SIG-M5 (cell line): ENCODE measurements around the gene OPRD1.
"Not testable (repeated sequence)": the region's sequence is repeated elsewhere in the genome, so short reads cannot be mapped to it uniquely, and the experiment has no call there.

ENCODE experiments used
- DNase-seq: peaks from one replicate; lab custom pipeline; 2025; lab: John Stamatoyannopoulos, UW

OPRD1 gene

DNA sequence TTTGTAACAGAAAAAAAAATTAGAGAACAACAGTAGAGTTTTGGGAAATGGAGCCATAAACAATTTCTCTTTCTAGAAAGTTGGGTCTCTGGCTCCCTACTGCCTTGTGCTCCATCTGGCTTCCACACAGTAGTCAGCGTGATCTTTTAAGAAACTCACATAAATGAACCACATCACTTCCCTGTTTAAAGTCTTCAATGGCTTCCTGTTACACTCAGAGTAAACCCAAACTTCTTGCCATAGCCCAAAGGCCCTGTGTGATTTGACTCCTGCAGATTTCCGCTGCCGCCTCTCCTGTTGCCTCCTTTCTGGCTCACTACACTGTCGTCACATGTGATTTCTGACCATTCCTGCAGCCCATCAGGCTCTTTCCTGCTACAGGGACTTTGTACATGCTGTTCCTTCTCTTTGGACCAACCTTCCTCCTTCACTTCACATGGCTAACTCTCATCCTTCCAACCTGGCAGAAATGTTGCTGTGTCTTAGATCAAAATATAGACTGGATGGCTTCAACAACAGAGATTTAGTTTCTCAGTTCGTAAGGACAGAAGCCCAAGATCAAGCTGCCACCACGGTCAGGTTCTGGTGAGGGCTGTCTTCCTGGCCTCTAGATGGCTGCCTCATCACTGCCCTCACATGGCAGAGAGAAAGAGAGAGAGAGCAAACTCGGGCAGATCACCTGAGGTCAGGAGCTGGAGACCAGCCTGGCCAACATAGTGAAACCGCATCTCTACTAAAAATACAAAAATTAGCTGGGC is 34.0 kb downstream of the OPRD1 start:
- DNase-seq, result no peak

DNA sequence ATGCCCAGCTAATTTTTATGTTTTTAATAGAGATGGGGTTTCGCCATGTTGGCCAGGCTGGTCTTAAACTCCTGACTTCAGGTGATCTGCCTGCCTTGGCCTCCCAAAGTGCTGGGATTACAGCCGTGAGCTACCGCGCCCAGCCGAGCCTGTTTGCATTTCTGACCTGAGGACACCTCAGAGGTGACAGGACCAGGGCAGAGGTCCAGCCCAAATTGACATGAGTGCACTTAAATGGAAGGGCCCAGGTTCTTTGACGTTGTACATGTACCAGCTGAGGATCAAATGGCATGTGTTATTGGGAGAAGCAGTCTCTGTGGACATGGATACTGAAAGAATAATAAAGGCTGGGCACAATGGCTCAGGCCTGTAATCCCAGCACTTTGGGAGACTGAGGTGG is 35.2 kb downstream of the OPRD1 start:
- DNase-seq, result not testable (repeated sequence)

DNA sequence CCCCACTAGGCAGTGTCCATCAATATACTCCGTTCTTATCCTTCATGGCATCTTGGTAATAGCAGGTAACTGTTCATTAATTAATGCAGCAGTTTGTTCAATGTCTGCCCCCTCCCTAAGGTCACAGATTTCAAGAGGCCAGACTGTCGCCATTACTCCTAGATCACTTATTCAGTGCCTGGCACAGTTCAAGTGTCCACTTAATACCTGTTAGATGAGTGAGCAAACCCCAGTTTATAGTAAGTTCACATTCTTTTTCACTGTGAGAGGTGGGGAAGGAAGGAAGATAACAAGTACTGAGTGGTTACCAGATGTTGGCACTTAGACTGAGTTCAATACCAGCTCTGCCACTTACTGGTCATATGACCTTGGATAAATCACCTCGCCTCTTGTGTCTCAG is 36.4 kb downstream of the OPRD1 start:
- DNase-seq, result no peak

DNA sequence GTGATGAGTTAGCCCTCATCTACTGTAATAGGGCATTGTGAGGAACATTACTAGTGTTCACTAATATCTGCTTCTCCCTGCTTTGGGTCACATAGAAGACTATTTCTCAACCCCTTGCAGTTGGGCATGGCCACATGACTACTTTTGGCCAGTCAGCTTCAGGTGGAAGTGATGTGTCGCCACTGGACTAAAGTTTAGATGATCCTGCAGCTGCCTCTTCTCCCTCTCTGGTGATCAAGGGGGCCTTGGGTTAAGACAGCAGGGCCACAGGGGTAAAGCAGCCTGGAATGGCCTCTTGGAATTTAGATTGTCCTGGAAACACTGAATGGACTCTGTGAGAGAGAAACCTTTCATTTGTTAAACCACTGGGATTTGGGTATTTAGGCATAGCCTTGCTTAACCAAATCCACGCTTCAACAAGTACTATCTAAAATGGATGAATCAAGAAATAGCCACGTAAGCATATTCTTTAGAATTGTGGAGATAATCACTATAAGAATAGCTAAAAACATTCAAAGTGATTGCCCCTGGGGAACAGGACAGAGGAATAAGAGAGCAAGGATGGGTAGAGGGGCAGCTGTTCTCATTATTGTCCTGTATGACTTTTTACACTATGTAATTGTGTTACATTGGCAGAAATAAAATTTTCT is 41.2 kb downstream of the OPRD1 start:
- DNase-seq, result no peak

DNA sequence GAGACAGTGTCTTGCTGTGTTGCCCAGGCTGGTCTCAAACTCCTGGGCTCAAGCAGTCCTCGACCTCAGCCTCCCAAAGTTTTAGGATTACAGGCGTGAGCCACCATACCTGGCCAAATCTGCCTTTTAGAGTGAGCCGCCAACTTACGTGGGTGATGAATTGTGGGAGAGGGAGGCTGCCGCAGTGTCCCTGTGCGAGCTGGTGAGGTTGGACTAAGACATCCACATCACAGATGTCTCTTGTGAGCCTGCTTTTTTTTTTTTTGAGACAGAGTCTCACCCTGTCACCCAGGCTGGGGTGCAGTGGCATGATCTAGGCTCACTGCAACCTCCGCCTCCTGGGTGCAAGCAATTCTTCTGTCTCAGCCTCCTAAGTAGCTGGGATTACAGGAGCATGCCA is 42.4 kb downstream of the OPRD1 start:
- DNase-seq, result not testable (repeated sequence)

DNA sequence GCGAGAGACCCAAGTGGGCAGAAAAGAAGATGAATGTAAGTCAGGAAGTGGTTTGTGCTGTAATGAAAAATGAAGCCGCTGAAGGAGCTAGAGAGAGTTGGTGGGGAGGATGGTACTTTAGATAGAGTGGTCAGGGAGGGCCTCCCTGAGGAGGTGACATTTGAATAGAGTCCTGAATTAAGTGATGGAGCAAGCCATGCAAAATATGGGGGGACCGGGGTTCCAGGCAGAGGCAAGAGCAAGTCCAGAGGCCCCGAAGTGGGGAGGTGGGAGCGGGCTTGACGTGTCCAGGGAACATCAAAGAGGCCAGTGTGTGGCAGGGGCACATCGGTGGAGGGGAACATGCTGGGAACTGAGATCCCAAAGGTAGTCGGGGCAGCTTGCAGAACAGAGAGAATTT is 43.1 kb downstream of the OPRD1 start:
- DNase-seq, result no peak

DNA sequence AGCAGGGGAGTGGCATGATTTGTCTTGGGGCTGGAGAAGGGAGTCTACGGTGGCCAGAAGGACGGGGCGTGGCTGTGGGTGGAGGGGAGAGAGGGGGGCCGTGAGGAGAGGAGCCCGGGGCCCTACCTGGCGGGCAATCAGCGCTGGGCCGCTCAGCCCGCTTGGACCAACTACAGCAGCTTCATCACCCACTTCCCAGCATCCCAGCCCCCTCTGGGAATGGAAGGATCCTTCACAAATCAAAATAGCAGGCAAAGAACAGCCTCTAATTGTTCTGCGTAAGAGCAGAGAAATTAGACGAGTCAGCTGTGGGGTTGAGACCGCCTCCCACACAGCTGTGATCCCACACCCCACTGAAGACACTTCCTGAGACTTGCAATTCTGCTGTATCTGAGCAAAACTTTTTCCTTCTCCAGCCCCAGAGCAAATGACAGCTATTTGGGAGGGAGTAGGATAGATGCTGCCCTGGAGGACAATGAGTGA is 43.5 kb downstream of the OPRD1 start:
- no peak for DNase-seq

DNA sequence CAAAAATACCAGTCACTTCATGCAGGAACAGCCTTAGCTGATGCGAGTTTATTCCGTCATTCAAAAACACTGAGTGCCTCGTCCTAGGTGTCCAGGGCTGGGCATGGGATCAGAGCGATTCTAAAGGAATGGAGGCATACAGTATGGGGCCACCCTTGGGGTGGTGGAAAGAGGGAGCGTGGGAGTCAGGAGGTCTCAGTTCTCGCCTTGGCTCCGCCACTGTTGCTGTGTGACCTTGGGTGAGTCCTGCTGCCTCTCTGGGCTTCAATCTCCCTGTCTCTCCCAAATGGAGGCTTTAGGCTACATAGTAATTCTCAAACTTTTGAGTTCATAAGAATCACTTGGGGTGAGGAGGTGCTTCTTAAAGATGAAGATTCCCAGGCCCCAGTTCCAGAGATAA is 44.0 kb downstream of the OPRD1 start:
- no peak for DNase-seq

DNA sequence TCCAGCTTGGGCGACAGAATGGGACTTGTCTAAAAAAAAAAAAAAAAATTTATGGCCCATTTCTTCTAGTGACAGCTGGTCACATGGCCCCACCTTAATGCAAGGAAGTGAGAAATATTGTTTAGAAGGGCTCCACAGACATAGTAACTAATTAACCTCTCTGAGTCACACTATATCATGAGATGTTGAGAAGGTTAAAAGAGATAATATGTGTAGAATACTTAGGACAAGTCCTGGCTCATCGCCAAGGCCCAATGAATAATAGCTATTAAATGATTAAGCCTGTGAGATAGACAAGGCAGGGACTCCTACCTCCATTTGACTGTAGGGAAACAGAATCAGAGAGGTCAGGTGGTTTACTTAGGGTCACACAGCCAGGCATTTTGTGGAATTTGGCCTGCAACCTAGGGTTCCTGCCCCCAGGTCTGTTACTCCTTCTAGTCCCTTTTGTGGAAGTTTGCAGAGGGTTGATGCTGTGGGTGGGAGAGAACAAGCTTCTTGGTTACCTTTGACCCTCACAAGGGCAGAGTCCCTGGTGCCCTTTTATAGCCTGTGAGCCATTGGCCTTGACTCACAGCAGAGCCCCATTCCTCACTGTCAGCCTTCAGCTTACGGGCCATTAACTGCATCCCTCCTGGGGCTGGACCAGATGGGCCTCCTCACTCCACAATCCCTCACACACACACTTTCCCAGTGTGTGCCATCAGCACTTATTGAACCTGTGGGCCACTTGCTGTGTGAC is 48.5 kb downstream of the OPRD1 start:
- DNase-seq, result no peak

DNA sequence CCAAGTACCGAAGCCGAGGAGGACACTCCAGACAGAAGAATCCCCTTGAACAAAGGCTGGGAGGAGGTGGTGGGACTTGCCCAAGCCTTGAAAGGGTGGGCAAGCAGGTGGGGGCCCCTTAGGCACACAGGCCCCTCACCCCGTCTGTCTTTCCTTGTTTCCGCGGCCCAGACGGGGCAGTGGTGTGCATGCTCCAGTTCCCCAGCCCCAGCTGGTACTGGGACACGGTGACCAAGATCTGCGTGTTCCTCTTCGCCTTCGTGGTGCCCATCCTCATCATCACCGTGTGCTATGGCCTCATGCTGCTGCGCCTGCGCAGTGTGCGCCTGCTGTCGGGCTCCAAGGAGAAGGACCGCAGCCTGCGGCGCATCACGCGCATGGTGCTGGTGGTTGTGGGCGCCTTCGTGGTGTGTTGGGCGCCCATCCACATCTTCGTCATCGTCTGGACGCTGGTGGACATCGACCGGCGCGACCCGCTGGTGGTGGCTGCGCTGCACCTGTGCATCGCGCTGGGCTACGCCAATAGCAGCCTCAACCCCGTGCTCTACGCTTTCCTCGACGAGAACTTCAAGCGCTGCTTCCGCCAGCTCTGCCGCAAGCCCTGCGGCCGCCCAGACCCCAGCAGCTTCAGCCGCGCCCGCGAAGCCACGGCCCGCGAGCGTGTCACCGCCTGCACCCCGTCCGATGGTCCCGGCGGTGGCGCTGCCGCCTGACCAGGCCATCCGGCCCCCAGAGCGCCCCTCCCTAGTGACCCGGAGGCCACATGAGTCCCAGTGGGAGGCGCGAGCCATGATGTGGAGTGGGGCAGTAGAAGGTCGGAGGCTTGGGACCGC is 50.8 kb downstream of the OPRD1 start:
- DNase-seq, result no peak

DNA sequence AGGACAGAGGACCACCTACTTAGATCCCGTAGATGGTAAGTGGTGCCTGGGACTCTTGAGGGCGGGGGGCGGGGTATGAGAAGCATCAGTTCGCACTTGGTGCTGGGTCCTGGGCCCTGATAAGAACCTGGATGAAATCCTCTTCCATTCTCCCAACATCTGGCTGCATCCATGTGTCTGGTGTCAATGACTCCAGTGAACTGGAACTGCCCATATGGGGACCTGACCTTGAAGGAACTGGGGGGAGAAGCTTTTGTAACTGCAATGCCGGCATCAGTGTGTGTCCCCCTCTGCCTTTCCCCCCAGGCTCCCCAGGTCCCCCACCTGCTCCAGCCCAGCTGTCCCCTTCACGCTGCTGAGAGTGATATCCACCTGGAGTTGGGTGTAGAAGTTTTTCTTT is 52.7 kb downstream of the OPRD1 start:
- DNase-seq, result no peak

DNA sequence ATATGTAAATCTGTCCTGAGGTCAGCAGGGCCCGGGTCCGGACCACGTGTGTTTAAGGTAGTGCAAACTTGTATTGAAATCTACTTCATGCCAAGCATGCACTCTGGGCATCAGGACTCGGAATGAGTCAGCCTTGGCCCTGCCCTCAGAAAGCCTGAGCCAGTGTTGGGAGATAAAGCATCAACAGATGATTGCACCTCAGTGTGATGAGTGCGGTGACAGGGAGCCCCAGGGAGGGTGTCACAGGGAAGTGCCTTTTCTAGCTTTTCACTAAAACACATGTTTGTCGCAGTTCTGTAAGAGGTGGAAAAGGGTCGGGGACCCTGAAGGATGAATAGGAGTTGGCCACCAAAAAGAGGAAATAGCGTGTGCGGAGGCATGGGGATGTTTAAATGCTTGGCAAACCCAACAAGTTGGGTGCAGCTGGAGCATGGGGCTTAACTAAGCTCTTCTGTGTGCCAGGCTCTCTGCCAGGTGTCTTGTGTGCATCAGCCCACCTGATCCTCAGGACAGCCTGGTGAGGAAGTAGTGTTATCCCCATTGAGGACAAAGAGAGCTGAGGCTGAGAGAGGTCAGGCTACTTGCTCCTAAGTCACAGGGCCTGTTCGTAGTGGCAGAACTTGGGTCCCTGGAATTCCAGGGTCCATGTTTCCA is 54.2 kb downstream of the OPRD1 start:
- DNase-seq, result no peak

DNA sequence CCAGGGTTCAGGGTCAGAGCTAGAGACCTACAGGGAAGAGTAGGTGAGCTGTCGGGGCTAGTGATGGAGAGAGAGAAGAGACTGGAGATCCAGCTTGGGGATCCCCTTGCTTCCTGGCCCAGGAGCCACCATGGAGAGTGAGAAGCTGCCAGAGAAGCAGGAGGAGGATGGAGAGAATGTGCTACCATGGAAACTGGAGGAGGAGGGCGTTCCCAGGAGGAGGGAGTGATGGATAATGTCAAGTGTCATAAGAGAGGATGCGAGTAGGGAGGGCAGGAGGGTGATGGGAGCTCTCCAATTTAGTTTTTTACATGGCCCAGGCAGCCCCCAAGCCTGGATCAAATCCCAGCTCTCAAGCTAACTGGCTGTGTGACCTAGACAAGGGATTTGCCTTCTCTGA is 55.9 kb downstream of the OPRD1 start:
- no peak for DNase-seq

DNA sequence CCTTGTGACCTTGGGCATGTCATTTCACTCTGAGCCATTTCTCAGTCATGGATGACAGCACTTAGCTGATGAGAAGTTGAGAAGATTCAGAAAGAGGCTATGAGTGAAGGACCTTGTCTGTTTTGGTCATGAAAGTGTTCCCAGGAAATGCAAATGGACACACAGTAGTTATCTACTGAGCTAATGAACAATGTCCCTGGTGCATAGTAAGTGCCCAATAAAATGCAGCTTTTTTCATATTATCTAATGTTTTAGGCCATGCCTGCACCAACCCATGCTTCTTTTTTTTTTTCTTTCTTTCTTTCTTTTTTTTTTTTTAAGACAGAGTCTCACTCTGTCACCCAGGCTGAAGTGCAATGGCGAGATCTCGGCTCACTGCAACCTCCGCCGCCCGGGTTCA is 58.0 kb downstream of the OPRD1 start:
- no peak for DNase-seq

DNA sequence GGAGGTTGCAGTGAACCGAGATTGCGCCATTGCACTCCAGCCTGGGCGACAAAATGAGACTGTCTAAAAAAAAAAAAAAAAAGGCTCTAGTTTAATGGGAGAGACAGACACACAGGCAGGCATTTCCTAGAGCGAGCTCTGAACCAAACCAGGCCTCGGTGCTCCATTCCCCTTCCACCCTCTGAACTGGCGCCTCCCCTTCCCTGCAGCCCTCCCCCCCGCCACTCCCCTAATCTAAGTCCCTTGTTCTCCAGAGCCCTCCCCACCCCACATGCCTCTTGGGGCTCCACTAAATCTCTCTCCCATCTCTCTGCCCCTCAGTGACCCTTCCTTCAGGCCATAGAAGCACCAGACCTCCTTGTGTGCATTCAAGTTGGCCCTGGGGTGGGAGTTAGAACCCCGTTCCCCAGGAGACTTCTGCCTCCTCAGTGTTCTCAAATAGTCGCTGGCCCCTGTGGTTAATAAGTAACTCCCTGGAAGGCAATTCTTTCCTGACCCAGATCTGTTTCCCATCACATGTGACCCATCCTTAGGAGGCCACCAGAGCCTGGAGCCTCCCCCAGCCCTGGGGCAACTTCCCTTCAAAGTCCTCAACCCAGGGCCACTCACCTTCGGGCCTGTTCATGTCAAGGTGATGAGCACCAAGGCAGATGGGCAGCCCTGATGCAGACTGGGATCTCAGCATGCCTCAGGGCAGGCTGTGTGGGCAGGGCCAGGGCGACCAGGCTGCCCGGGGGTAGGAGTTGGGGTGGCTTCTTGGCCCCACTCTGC is 59.8 kb downstream of the OPRD1 start:
- no peak for DNase-seq

DNA sequence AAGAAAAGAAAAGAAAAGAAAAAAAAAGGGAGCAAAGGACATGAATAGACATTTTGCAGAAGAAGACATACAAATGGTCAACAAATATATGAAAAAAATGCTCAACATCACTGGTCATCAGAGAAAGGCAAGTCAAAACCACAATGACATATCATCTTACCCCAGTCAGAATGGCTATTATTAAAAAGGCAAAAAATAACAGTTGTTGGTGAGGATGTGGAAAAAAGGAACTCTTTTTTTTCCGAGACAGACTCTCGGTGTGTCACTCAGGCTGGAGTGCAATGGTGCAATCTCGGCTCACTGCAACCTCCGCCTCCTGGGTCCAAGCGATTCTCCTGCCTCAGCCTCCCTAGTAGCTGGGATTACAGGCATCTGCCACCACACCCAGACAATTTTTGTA is 63.2 kb downstream of the OPRD1 start:
- not testable (repeated sequence) for DNase-seq

DNA sequence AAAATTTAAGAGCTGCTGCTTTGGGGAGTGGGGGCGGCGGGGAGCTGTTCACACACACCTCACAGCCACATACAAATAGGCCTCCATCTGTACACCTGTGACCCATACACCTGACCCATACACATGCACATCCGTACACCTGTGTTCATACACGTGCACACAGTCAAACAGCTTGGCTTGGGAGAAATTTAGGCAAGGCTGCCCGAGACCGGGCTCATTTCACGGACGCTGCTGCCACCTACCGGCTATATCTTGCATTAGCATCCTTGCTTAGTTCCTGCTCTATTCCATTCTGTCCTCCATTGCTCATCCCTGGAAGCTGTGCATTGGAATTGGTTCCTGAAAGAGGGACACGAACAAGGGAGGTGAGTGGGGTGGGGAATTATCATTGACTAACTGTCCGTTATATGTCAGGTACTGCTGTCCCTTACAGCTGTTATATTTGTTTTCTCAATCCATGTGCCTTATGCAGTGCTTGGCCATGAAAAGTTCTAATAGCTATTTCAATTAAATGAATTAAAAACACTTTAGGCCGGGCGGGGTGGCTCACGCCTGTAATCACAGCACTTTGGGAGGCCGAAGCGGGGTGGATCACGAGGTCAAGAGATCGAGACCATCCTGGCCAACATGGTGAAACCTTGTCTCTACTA is 65.3 kb downstream of the OPRD1 start:
- no peak for DNase-seq

DNA sequence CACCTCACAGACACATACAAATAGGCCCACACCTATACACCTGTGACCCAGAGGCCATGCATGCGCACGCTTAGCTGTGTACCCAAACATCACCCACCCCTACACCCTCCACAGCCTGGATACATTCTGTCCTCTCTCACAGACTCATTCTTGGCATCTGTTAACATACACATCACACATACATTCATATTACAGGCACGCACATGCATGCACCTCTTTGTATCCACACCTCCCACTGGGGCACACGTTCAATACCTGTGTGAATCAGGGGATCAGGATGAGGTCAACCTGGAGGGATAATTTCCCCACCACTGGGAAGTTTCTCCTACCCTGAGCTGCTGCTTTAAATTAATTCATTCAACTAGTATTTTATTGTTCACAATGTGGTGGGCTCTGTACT is 66.8 kb downstream of the OPRD1 start:
- no peak for DNase-seq

DNA sequence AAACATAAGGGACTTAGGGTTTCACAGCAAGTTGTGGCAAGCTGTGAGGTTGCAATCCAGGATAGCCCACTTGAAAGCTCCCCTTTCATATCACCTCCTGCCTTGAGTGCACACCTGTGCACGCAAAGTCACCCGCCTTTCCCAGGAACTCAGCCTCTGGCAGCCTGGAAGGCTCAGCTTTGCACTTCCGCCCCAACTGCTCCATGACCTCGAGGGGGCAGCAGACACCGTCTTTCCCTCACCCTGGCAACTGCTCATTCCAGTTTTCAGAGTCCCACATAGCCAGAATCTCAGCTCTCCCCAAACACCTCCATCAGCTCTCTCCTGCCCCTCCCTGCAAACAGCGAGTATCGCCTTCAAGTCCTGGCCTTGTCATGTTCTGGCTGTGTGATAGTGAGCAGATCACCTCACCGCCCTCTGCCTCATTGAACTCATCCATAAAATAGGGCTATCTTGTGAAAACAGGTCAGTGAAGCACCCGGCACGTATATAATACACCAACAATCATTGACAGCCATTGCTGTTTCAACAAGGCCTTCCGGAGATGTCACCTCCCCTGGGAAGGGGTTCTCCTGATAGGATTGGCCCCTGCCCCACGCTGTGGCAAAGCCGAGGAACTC is 70.1 kb downstream of the OPRD1 start:
- no peak for DNase-seq

DNA sequence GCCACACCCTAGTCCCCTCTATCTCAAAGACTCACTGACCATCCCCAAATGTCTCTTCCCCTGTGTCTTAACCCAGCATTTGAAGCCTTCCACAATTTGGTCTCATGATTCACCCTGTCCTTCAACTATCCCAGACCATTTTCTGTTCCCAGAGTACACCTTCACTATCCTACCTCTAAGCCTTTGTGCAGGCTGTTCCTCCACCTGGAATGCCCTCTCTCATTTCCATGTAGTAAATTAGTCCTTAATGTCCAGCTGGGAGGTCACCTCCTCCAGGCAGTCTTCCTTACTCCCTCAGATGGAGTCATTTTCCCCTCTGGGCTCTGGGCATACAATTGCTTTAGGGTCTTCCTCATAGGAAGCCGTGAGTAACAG is 71.3 kb downstream of the OPRD1 start:
- no peak for DNase-seq
